H4 (cell line): ENCODE measurements around the gene DLG2. TPM values are rescaled to one million over a fixed set of nuclear protein-coding genes. Genes with fewer than 3 reads are reported as not detected.
"Not testable (repeated sequence)": the region's sequence is repeated elsewhere in the genome, so short reads cannot be mapped to it uniquely, and the experiment has no call there.

ENCODE experiments used
- DNase-seq: peaks from one replicate; pipeline ENCODE4 v3.0.0-alpha.2; 2015; ENCODE audit warnings: low spot score
- total RNA-seq: library from RNA; depleted of rRNA; stranded (reverse); fragments of >200 nt; shearing (Covaris generic); gene quantifications from 2 replicates; pipeline ENCODE4 v1.2.3, GENCODE V29; 2014

Gene DLG2
- total RNA-seq, 1 experiment from 2014 or later = 2.6 TPM

GRCh38 chr11:84901991-84902390, 725.2 kb downstream of the DLG2 start:
- DNase-seq = no peak

DNA sequence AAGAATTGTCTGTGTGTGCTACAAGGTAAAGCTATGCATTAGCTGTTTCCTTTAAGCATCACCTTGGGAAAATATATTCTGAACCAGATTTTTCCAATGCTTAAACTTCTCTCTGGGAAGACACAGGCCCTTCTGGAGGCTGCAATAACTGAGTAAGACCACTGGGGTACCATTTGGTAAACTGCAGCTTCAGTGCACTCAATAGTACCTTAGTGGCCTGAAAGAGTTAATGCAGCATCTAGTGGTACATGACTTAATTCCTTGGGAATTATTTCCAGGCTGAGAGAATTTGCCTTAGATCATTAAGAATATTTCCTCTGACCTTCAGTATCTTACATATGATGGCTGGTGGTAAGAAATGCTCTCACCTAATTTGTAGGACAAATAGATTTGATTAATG, 727.4 kb downstream of the DLG2 start:
- peak; percentile 14 for DNase-seq

DNA sequence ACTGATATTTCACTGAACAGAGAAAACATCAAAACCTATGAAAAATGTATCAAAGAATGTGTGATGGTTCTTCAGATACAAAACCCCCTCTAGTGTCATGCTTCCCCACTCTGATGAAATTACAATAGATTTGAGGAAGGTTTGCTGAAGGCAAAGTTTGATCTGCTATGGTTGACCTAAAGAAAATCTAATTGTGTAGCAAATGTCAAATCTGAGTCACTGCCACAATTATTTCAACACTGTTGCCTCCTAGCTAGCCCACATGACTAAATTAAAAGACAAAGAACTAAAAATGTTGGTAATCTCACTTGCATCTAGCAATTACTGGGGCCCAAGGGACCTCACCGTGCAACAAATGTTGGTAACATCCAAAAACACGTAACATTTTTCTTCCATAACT, 728.0 kb downstream of the DLG2 start:
- DNase-seq = no peak

GRCh38 chr11:84894666-84895065, 732.5 kb downstream of the DLG2 start:
- no peak for DNase-seq

DNA sequence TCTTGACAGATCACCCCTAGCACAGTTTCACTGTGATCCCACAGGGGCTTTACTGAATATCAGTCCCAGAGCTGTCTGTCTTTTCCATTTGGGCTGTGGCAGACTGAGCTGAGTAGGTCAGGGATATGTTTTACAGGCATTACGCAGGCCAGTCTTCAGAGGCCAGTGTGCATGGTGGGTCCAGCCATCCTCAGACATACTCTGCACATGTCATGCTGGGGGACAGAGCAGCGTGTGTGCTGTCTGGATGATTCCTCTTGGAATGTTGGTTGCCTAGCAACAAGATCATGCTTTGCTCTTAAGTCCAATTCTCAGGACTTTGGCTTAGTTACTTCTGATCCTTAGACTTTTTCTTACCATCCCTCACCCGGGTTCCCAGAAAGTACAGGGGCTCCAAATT, 736.5 kb downstream of the DLG2 start:
- no peak for DNase-seq

DNA sequence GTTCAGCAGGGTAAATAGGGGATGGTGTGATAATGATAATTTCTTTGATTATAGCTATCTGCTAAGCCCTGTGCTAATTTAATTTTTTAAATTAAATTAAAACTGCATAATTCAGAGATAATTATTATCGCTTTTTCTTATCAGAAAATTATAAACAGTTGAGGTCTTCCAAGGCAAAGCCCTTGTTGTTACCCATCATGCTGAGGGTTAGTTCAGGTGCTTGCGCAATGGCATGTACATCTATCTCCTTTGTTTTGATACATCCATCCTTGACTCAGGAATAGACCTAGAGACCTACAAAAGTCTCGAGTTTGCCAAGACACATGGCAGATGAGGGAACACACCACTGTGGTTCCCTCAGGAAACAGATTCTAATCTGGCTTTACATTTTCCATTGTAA, 737.6 kb downstream of the DLG2 start:
- DNase-seq = no peak

DNA sequence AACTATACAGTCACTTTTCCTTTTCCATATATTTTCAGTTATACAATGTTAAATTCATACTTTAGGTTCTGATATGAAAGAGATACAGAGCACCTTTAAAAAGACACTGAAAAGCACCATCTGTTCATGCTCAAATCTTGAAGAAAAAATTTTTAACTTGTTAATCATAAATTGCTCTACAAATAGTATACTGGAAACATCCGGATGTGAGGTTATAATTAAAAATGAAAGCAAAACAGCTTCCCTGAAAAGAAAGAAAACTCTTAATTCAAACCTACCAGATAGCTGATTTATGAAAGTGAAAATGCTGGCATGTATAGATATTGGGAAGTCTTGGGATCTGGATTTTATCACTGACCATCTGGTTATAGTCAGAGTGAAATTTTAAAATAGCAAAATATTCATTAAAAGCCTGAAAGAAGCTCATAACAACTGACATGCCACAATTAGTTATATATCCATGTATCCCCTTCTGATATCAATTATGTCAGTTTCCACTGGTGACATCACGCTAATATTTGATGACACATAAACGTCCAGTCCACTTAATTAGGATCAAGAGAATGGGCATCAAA, 740.0 kb downstream of the DLG2 start:
- DNase-seq = no peak

GRCh38 chr11:84886344-84886743, 740.8 kb downstream of the DLG2 start:
- no peak for DNase-seq

DNA sequence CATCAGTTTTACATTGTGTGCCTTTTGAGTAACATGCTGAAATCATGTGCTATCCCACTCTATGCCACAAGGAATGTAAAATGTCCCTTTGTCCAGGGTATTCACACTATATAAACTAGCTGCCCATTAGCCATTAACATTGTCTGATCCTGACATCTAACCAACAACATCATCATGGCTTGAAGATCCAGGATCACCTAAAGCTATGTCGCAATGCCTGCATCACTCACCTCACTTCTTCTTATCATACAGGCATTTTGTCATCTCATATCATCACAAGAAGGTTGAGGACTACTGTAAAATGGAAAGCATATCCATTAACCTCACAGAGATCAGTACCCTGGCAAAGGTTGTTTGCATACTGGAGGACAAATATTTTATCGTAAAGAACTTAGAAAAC, 742.3 kb downstream of the DLG2 start:
- no peak for DNase-seq

DNA sequence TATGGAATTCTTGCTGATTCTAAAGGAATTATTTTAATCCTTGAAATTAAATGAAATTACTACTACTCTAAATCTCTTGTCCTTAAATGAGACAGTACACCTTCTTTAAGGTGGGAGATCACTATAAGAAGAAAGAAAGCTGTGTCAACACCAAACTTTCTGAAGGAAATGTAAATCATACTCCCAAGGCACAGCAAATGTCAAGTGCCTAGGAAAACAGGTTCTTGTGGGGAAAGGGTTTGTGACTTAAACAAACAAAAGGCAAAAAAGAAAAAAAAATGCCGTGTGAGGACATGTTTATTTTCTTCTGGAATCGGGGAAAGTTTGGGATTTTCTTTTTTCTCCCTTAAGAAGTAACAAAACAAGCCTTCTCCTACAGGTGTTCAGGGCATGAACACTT, 745.1 kb downstream of the DLG2 start:
- no peak for DNase-seq

DNA sequence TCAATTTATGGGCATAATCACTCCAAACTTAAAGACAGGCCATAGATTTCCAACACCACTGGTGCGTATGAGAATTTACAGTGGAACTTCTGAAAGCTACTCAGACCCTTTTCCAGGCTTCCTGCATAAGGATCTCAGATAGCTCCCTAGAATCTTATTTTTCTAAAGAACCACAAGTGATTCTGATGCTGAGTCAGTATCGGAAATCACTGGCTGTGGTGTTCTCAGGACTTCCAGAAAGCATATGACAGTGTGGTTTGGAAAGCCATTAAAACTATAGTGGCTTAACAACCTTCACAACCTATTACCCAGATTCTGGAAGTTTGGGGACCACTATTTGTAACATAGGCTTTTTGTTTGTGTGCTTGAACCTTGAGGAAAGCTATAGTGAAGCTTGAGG, 756.0 kb downstream of the DLG2 start:
- no peak for DNase-seq

GRCh38 chr11:84870486-84870885, 756.7 kb downstream of the DLG2 start:
- DNase-seq = no peak

- DNase-seq = no peak
Measured at GRCh38 chr11:84866922-84867321, 760.2 kb downstream of the DLG2 start.

DNA sequence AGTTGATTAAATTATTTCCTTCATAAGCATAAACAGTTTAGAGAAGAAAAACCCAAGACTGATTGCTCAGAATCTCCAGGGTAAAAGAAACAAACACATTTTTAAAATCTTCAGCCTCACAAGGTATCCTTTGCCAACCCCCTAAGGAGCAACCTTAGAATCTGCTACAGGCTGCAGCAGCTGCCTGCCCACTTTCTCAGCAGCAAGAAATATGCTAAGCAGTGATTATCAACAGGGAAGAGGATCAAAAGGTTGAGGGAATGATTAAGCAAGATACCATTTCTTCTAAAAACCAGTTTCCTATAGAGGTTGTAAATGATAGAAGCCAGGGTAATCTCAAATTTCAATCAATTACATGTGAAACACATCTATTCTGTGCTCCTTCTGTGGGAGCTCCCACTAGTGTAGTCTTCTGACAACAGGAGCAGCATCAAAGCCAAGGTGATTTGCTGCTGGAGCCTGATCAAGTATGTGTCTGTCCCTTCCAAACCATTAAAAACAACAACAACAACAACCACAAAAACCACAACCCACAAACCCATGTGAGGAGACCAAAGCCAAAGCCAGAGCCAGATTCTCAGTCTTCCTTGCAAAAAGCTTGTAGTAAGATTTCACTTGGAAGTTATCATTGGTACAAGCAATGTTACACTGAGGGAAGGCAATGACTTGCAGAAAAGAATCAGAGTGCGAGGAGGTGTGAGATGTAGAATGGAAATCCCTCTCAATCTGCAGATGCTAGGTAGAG, 761.2 kb downstream of the DLG2 start:
- DNase-seq = peak; percentile 8

DNA sequence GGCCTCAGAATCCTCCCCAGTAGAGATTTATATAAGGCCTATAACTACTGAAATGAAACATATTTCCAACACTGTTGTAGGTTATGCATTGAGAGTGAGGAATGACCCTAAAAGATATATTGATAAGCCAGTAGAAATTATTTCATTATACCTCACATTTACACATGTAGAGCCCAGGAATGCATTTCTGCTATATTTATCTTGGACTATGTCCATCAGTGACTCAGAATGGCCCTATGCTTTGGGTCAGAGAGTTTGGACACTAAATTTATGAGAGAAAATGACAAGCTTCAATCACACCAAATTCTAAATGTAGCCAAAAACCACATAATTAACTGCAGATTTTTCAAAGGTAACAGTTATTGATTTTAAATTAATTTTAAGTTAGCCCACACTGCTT, 761.9 kb downstream of the DLG2 start:
- DNase-seq = no peak

- no peak for DNase-seq
Measured at GRCh38 chr11:84857746-84858145, 769.4 kb downstream of the DLG2 start.

DNA sequence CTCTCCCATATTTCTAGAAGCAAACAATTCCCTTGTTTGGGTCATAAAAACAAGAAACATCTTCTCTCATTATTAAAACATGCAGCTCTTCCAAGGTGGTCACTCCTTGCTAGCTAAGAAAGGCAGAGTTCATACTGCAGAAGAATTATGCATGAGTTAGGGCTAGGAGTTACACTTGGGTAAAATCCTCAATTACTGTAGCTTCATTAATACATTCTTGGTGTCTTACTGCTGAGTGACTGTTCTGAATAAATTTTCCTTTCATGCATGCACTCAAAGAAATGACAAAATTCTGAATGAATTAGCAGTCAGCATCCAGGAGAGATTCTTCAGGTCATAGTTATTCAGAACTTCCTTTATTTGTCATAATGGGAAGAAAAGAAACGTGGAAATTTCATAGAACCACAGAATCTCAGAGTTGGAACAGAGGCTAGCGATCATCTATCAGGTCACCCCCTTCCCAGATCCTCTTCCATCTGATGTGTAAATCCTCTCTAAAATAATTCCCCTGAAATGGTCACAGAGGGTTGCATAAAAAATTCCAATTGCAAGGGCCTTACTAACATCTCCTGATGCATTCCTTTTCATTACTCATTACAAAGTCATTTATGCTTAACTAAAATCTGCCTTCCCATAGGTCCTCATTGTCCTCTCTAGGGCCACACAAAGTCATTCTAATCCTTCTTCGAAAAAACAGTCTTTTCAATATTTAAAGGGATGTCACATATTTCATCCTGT, 771.5 kb downstream of the DLG2 start:
- no peak for DNase-seq

- no peak for DNase-seq
Measured at GRCh38 chr11:84854498-84854880, 772.7 kb downstream of the DLG2 start.

GRCh38 chr11:84853841-84854497, 773.2 kb downstream of the DLG2 start:
- no peak for DNase-seq

- DNase-seq = no peak
Measured at GRCh38 chr11:84847842-84848241, 779.3 kb downstream of the DLG2 start.

GRCh38 chr11:84840201-84840600, 786.9 kb downstream of the DLG2 start:
- DNase-seq = not testable (repeated sequence)

GRCh38 chr11:84837402-84838069, 789.6 kb downstream of the DLG2 start:
- DNase-seq = no peak
